GM21723 (cell line): ENCODE data around the gene SOCS7.
"Not testable (repeated sequence)": the region's sequence is repeated elsewhere in the genome, so short reads cannot be mapped to it uniquely, and the experiment has no call there.

ENCODE experiments used
- ATAC-seq: cut with Tn5 transposase; IDR thresholded peaks from one replicate; pipeline ENCODE4 v1.9.1; 2021; ENCODE audit warnings: mild to moderate bottlenecking, moderate library complexity; ENCODE audit not compliant: unreplicated experiment

Gene SOCS7

DNA sequence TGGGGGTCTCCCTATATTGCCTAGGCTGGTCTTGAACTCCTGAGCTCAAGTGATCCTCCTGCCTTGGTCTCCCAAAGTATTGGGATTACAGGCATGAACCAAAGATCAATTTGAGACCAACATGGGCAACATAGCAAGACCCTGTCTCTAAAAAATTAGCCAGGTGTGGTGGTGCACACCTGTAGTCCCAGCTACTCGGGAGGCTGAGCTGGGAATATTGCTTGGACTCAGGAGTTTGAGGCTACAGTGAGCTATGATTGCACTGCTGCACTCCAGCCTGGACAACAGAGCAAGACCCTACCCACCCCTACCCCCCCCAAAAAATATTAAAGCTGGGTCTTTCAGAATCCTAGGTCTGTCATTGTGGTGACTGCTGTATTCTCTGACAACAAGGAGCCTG lies 85.7 kb downstream of the SOCS7 start:
- not testable (repeated sequence) for ATAC-seq

DNA sequence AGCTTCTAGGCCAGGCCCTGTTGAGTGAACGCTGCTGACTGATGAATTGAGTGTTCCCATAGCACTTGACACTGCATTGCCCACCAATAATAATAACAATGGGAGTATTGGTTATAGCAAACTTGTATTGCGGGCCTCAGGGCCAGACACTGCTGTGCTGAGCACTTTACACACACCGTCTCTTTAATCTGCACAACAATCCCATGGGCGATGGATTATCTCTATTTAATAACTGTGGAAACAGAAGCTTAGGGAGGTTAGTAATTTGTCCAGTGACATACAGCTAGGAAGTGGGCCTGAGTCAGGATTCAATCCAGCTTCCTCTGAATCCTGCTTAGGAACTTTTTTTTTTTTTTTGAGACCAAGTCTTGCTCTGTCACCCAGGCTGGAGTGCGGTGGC lies 87.8 kb downstream of the SOCS7 start:
- no peak for ATAC-seq

DNA sequence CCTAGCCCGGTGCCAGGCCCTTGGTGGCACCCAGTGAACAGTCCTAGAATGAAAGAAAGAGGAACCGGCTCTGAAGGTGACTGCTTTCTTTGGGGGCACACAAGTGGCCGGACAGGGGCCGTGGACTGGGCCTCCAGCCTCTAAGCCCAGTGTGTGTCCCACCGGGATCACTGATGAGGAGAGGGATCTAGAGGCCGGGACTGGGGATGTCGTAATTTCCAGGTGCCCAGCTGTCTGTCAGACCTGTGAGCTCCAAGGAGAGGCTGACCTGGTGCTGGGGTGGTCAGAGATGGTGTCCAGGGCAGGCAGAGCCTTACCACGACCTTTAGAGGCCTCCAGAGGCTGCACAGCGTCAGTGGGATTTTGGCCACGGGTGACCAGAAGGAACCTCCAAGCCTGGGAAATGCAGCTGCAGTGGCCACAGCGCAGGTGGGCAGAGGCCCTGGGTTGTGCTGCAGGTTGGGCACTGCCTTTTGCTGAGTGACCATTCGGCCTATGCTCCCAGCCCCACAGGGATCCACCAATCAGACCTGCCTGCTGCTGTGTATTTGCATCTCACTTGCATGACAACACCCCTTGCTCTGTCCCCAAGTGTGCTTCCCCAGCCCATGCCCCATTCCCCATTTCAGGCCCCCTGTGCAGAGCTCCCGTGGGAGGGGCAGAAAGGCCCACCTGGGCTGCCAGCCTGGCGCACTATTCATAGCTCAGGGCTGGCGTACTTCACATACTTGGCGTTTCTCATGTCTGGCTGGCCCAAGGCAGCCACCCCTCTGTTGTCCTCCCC lies 89.2 kb downstream of the SOCS7 start:
- no peak for ATAC-seq

DNA sequence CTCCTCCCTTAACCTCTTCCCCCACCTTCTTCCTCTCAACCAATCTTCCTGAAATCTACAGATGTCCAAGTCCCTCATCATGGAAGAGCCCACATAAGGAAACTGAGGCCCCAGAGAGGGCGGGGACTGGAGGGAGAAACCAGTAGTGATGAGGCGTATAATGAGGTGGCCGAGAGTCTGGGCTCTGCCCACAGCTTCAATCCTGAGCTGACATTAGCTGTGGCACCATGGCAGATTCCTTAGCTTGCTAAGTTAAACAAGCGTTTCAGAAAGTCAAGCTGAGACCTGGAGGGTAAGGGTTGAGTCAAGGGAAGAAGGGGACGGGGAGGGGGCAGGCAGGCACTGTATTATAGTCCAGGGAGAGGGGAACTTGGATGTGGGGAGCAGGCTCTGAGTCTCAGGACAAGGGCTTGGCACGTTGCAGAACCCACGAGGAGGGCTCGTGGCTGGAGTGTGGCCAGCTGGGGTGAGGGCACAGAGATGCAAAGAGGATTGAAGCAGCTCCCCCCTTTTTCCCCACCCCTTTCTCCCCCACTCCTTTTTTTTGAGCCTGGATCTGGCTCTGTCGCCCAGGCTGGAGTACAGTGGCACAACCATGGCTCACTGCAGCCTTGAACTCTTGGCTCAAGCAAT lies 89.9 kb downstream of the SOCS7 start:
- no peak for ATAC-seq

DNA sequence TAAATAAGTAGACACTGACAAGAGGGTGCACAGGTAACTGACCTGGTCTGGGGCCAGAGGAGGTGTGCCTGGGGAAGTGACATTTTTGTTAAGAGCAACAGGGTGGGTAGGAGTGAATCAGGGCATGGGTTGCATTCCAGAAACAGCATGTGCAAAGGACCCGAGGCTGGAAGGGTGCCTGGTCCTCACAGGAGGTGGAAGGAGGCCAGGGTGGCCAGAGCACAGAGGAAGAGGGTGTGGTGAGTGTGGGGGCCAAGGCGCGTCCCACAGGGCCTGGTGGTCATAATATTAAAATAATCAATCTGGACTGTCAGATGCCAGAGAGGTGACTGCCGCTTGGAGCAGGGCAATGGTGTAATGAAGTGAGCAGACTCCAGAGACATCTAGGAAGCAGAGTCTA lies 90.9 kb downstream of the SOCS7 start:
- no peak for ATAC-seq

DNA sequence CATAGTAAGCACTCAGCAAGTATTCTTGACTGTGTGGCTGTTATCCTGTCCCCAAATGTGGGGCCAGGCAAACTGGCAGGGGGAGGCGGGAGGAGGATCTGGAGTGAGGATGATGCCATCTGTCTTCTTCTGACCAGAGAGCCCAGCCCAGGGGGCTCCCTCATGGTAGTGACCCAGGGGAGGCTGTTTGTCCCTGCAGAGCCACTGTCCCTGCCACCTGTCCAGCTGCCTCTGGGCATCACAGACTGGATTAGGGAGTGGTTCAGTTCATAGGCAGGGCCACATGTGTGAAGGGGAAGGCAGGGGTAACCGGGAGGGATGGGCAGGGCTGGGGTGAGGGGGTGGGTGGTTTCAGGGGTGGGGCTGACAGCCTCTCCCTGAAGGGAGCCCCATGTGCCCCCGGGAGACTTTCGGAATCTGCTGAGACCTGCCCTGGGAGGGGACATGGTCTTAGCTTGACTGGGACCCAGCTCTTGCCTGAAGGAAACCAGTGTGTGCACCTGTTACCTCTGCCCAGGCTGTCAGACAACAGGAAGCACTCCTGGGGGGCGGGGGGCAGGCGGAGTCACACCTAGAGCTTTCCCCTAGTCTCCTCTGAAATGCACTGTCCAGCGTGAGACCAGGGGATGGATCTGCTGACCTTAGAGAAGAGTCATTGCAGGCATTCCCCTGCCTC lies 91.8 kb downstream of the SOCS7 start:
- no peak for ATAC-seq

DNA sequence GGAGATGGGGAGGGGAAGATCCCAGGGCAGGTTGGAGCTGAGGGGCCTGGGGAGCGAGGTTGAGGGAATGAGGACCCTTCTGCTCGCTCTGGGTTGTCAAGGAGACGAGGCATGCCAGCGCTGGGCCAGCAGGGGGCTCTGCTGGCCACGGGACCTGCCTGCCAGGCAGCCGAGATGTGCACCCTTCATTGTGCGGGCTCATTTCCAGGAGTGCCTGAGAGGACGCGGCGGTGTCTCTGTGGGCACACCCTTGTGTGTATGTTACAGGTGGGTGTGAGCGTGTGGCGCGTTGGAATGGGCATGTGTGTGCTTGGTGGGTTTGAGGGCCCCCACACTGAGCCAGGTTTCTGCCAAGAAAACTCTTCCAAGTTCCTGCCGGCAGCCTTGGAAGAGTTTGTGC lies 92.5 kb downstream of the SOCS7 start:
- ATAC-seq: no peak

DNA sequence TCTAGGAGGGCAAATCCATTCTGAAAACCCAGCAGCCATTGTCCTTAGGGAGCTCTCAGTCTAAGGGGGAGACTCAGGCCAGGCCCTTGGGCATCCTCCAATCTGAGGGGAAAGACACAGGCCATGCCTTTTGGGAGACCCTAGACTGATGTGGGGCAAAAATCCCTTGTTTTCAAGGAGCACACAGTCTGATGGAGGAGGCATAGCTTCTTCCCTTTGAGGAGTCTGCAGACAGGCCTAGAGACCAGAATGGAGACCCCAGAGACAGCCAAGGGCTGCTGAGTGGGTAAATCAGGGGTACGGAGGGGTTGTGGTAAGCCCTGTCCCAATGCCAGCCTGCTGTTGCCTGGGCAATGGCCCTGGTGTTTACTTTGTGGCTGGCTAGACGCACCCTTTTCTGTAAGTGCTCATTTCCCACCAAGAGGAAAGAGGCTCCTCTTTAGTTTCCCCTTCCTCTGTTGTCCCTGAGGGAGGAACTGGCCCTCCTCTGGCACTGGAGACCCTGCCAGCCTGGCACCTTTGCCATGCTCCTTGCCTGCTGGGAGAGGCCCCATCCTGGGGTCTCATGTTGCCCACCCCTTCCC lies 96.0 kb downstream of the SOCS7 start:
- no peak for ATAC-seq

DNA sequence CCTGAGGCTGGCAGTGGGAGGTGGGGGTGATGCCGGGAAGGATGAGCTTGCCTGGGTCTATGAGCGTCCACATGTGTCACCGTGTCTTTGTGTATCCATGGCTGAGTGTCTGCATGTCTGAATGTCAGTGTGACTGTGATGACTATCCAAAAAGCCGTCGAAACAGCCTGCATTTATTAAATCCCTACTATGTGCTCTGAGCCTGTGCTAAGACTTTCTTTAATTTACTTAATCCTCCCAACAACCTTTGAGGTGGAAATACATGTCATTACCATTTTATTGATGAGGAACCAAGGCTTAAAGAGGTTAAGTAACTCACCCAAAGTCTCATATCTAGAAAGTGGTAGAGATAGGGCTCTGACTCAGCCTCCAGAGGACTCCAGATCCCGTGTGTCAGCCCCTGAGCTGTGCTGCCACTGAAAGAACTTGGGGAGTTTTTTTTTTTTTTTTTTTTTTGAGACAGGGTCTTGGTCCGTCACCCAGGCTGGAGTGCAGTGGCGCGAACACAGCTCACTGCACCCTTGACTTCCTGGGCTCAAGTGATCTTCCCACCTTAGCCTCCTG lies 96.6 kb downstream of the SOCS7 start:
- ATAC-seq: no peak

DNA sequence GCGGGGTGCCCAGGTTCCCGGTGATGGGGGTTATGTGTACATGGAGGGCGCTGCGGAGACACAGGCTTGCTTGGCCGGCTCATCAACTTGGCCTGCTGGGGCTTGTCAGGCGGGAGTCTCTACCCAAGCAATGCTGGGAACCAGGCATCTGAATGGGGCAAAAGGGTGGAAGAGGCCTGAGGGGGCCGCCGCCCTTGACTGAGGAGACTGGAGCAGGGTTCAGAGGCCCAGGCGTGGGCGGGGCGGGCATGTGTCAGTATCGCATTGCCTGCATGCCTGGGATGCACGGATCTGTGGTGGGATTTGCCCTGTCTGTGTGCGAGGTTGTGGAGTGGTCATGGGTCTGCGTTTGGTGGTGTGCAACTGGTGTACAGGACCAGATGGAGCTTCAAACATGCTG lies 97.7 kb downstream of the SOCS7 start:
- no peak for ATAC-seq

DNA sequence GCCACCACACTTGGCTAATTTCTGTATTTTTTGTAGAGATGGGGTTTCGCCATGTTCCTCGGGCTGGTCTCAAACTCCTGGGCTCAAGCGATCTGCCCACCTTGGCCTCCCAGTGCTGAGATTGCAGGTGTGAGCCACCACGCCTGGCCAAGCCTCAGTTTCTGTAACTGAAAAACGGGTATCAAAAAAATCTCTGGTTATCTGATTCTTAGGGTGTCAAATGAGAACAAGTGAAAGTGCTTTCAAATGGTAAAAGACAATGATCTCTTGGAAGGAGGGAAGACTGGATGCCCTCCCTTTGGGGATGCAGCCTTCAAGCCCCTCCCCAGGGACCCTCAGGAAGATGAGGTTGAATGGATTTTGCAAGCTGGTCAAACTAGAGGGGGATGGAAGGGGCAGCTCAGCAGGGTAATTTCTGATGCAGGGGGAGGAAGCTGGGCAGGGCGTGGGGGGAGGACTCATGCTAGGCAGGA lies 98.9 kb downstream of the SOCS7 start:
- no peak for ATAC-seq

DNA sequence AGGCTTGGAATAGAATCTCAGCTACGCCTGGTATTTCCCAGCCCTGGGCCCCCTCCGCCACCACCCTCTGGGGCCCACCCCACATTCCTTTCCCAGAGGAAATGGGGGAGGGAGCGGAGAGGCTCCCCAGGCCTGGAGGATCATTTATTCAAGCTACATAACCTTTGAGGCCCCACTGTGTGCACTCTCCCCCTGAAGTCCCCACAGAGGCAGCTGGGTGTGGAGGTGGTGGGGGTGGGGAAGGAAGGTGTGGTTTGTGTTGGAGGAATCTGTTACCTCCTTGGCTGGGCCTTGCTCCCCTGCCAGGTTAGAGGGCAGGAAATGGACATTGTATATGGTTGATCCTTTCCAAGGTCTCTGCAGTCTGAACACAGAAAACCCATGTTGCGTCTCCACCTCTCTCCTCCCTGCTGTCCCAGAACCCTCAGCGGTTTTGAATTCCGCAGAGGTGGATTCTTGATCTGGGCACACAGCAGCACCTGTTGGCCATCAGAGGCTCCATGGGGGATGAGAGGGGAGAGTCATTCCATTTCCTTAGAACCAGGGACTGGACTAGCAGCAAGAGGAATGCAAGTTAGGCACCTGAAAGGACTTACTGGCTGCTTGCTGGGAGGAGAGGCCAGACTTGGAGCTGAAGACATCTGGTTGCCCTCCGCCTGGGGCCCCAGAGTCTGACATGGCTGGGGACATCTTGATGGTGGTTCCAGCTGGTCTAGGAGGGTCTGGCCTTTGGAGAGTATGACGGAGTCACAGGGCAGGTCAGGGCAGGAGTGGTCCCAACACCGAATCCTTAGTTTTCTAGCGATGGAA lies 99.6 kb downstream of the SOCS7 start:
- no peak for ATAC-seq

DNA sequence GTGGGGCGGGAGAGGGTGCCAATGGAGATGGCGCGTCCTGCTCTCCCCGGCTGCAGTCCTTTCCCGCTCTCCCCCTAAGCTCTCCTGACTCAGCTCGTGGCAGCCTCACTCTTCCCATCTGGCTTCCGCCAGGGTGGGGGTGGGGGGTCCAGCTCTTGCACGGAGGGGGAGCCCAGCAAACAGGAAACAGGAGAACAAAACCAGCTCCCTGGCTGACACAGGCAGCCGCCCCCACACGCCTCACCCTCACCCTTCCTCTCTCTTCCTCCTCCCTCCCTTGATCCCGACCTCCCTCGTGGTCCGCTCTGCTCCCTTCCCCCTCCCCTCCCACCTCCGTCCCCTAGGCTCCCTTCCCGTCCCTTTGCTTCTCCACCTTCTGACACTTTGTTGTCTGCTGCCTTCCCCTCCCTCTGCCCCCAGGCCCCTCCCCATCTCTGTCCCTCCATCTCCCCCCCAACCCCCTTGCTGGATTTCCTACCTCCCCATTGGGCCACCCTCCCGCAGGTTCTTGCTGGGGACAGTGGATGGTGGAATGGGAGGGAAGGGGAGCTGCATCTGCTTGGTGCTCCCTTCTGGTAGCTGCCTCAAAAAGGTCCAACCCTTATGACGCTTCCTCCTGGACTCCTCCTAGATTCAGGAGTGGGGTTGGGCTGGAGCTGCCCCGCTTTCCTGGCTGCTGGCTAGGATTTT lies 100.3 kb downstream of the SOCS7 start:
- ATAC-seq: no peak

DNA sequence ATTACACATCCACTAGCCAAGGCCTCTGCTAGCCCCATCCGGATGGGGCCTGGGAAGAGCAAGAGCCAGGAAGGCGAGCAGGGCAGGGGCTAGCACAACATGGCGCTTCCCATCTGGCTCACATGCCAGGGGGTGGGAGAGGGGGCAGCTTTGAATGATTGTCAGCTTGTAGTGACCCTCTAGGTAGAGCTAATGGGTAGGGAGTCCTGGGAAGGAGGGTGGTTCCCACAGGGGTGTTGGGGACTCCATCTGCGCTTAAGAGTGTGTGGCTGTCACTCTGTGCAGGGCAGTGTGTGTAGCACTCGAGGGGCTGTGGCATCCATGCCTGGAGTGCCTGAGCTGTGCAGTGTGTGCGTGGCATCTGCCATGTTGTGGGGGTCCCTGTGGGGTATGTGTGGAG lies 101.1 kb downstream of the SOCS7 start:
- no peak for ATAC-seq

DNA sequence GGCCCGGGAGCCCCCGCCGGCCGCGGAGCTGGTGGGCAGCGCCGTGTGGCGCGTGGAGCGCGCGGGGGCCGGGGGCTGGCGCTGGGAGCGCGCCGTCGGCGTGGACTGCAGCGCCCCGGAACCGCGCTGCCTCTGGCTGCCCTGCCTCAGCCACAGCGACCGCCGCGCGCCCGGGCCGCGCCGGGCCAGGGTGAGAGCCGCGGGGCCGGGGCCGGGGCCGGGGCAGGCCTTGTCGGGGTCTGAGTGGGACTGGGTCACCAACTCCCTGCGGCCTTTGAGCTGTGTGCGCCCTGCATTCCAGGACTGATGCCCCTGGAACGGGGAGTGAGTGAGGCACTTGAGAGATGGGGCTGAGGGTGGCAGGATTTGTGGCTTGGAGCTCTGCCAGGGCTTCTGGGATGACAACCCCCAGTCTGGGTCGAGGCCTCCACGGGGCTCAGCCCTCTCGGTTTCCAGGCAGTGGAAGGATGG lies 102.3 kb downstream of the SOCS7 start:
- no peak for ATAC-seq

DNA sequence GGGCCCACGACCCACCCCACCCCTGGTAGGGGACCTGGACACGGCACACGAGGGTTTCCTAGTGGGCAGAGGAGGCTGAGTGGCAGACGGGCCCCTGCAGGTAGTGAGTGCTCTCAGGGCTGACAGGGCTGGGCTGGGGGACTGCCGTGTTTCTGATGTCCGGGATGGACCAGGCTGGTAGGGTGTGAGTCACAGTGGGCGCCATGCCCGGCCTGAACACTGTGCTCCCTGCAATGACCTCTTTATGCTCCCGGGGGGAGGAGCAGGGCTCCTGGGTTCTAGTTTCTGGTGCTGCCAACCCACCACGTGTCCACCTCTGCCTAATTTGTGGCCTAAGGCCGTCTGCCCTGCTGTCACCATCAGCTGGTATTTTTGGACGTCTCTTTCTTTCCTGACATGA lies 102.9 kb downstream of the SOCS7 start:
- no peak for ATAC-seq
